ENCODE measurements around the gene C8A. TPM values are rescaled to one million over a fixed set of nuclear protein-coding genes. Genes with fewer than 3 reads are reported as not detected.

Gene C8A
- total and polyA plus RNA-seq, 2 of the 8 experiments (the other 6 are each of a cell fraction or from before 2014, with no cell fraction given), result not detected

GRCh38 chr1:56820755-56821461 is 33.7 kb upstream of the C8A start (continued):
- TF ChIP-seq CHD7 (IDR thresholded peaks at IDR 0.05; ENCODE audit: insufficient replicate concordance, low read length) (no peak), KDM4A (IDR thresholded peaks at IDR 0.05; ENCODE audit: low read depth, low read length, severe bottlenecking) (no peak), SRF (IDR thresholded peaks at IDR 0.05; ENCODE audit: low read depth, low read length) (no peak), EP300 (IDR thresholded peaks at IDR 0.05; ENCODE audit: borderline replicate concordance in 1 of 2, low read depth in 2 of 2, low read length in 2 of 2) (no peak), RNF2 (IDR thresholded peaks at IDR 0.05; ENCODE audit: borderline replicate concordance, low read depth, low read length, missing control alignments, poor library complexity, severe bottlenecking) (no peak), RFX5 (IDR thresholded peaks at IDR 0.05; ENCODE audit: borderline replicate concordance, low read depth, low read length) (no peak), SIN3A (conservative IDR thresholded peaks at IDR 0.05 in 1 of 2, IDR thresholded peaks at IDR 0.05 in 1 of 2; ENCODE audit: low read depth in 1 of 2, low read length in 2 of 2) (peak in 1 of 2 experiments; percentile 53; a peak in 1 of 4 replicates), ASH2L (IDR thresholded peaks at IDR 0.05; ENCODE audit: low read length) (no peak)

All from H1 (cell line).